Measurements from ENCODE around the gene PRKAG2. TPM values are rescaled to one million over a fixed set of nuclear protein-coding genes. Genes with fewer than 3 reads are reported as not detected.

Gene PRKAG2
- total and polyA plus RNA-seq, 2 of the 13 experiments (the other 11 are each of a cell fraction or from before 2014, with no cell fraction given), result 0.90 to 1.3 TPM

- no peak for TF ChIP-seq ZBTB39 (CRISPR knock-in tag; IDR thresholded peaks at IDR 0.05)
Observed at GRCh38 chr7:151708610-151709009, 168.3 kb downstream of the PRKAG2 start (continued).

- H3K4me2 ChIP-seq (ENCODE audit: low read depth, low read length), result no peak overlapping the region
- DNase-seq (ENCODE audit: low spot score) (no peak), FAIRE-seq (no peak), ATAC-seq (no peak)
- no peaks in the 10 kb centered on the region for H4K20me1 ChIP-seq (ENCODE audit: insufficient read depth, low read length)
- peaks cover 4 to 7% of the 10 kb centered on the region in 2 experiments; a peak in 3 of 5 replicates for H3K27me3 ChIP-seq (ENCODE audit: control insufficient read depth in 1 of 2, insufficient read depth in 2 of 2, low read length in 2 of 2)
- intact Hi-C loops (cut with micrococcal nuclease; ENCODE audit: unreplicated experiment) (loop anchor here (5.0 kb wide), 1 partner anchor 135 kb away; no protein-coding TSS in a partner anchor), in situ Hi-C loops (cut with HindIII; ENCODE audit: extremely low pct_ligation_motif_present, low pct_unique_long_range_greater_than_20kb) (loop anchor here (5.0 kb wide), 1 partner anchor 80 kb away; no protein-coding TSS in a partner anchor)
- no peak overlapping the region for H2AFZ ChIP-seq (ENCODE audit: low read length)
- H3K27ac ChIP-seq (ENCODE audit: extremely low read length, insufficient read depth, low read length), result no peak overlapping the region
- H3K79me2 ChIP-seq (ENCODE audit: insufficient read depth, low read length), result no peaks in the 10 kb centered on the region
- no peak overlapping the region for H3K4me3 ChIP-seq (replicated peaks in 1 of 3; ENCODE audit: insufficient read depth in 1 of 3, low read depth in 2 of 3, low read length in 3 of 3)
- no peaks in the 10 kb centered on the region for H3K9me3 ChIP-seq (ENCODE audit: low read length)
- CTCF ChIA-PET (ENCODE audit: low intra/inter-chr PET ratio, low total read pairs), result no interaction called here
- POLR2A ChIA-PET, result no interaction called here
- H3K36me3 ChIP-seq (replicated peaks in 1 of 2; ENCODE audit: control insufficient read depth in 1 of 2, insufficient read depth in 2 of 2, low read length in 2 of 2), result no peaks in the 10 kb centered on the region
- no peak overlapping the region for H3K9ac ChIP-seq (ENCODE audit: insufficient read depth, low read depth, low read length)
- H3K4me1 ChIP-seq (ENCODE audit: insufficient read depth, low read length), result peaks cover 7% of the 10 kb centered on the region; the same call in 1 of the 2 replicates
- 55% methylated on average over 6 of the region's 14 CpGs for WGBS (ENCODE audit: low lambda C conversion rate)
- no TSS peak for BruUV-seq (replicated peaks)
- TF ChIP-seq ZSCAN31 (CRISPR knock-in tag; IDR thresholded peaks at IDR 0.05; ENCODE audit: low read depth) (no peak), XRCC5 (optimal IDR thresholded peaks at IDR 0.05; ENCODE audit: low read length) (no peak), DR1 (CRISPR knock-in tag; IDR thresholded peaks at IDR 0.05) (no peak), TIGD3 (CRISPR knock-in tag; IDR thresholded peaks at IDR 0.05; ENCODE audit: borderline replicate concordance) (no peak), MXI1 (IDR thresholded peaks at IDR 0.05; ENCODE audit: borderline replicate concordance, low read depth, low read length) (no peak), AGO1 (IDR thresholded peaks at IDR 0.05; ENCODE audit: low read depth, low read length, poor library complexity, severe bottlenecking) (no peak), ZNF616 (CRISPR knock-in tag; IDR thresholded peaks at IDR 0.05; ENCODE audit: low read depth) (no peak), PREB (CRISPR knock-in tag; IDR thresholded peaks at IDR 0.05) (no peak), DDIT3 (CRISPR knock-in tag; IDR thresholded peaks at IDR 0.05) (no peak), PAWR (CRISPR knock-in tag; IDR thresholded peaks at IDR 0.05; ENCODE audit: borderline replicate concordance) (no peak)
- TF ChIP-seq, protein P1, sequence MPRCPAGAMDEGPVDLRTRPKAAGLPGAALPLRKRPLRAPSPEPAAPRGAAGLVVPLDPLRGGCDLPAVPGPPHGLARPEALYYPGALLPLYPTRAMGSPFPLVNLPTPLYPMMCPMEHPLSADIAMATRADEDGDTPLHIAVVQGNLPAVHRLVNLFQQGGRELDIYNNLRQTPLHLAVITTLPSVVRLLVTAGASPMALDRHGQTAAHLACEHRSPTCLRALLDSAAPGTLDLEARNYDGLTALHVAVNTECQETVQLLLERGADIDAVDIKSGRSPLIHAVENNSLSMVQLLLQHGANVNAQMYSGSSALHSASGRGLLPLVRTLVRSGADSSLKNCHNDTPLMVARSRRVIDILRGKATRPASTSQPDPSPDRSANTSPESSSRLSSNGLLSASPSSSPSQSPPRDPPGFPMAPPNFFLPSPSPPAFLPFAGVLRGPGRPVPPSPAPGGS (CRISPR knock-in tag; IDR thresholded peaks at IDR 0.05), result no peak
- TF ChIP-seq, protein P2, sequence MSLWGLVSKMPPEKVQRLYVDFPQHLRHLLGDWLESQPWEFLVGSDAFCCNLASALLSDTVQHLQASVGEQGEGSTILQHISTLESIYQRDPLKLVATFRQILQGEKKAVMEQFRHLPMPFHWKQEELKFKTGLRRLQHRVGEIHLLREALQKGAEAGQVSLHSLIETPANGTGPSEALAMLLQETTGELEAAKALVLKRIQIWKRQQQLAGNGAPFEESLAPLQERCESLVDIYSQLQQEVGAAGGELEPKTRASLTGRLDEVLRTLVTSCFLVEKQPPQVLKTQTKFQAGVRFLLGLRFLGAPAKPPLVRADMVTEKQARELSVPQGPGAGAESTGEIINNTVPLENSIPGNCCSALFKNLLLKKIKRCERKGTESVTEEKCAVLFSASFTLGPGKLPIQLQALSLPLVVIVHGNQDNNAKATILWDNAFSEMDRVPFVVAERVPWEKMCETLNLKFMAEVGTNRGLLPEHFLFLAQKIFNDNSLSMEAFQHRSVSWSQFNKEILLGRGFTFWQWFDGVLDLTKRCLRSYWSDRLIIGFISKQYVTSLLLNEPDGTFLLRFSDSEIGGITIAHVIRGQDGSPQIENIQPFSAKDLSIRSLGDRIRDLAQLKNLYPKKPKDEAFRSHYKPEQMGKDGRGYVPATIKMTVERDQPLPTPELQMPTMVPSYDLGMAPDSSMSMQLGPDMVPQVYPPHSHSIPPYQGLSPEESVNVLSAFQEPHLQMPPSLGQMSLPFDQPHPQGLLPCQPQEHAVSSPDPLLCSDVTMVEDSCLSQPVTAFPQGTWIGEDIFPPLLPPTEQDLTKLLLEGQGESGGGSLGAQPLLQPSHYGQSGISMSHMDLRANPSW (CRISPR knock-in tag; IDR thresholded peaks at IDR 0.05; ENCODE audit: borderline replicate concordance), result no peak
Observed at GRCh38 chr7:151707757-151708156, 169.2 kb downstream of the PRKAG2 start.
